Panc1 (cell line): ENCODE results near the gene MBOAT1. TPM values are rescaled to one million over a fixed set of nuclear protein-coding genes. Genes with fewer than 3 reads are reported as not detected.

Experiments used
- ATAC-seq: fragments of 200-7000 bp; cut with Tn5 transposase; 2 replicates; pipeline ENCODE4 v1.9.1; 2020; ENCODE audit warnings: mild to moderate bottlenecking, moderate library complexity
- Bru-seq: library from RNA; stranded (reverse); fragments of 400-500 nt; gene quantifications from one replicate; lab custom pipeline; 2021; lab: Mats Ljungman, UMichigan
- BruChase-seq, 2 experiments: library from RNA; stranded (reverse); fragments of 400-500 nt; gene quantifications; one replicate each; lab custom pipeline; 2021; lab: Mats Ljungman, UMichigan
- BruUV-seq: library from RNA; stranded (reverse); fragments of 400-500 nt; replicated peaks from 2 replicates; lab custom pipeline; 2021; lab: Mats Ljungman, UMichigan
- CTCF ChIA-PET: fragments of 300-600 bp; sonication (Branson Sonifier 250); formaldehyde crosslinking; loops from one replicate; lab custom pipeline; 2022; ENCODE audit warnings: antibody characterized with exemption; lab: Charles Lee
- POLR2A ChIA-PET: fragments of 300-600 bp; sonication (Branson Sonifier 250); formaldehyde crosslinking; loops from one replicate; lab custom pipeline; 2022; ENCODE audit warnings: antibody characterized with exemption; lab: Charles Lee
- DNase-seq: peaks from one replicate; pipeline ENCODE4 v3.0.0-alpha.2; 2010; ENCODE audit warnings: low read depth, low spot score
- H3K27ac ChIP-seq: 2 replicates; pipeline ENCODE4 v1.5.1; 2011; ENCODE audit warnings: mild to moderate bottlenecking, low read length, inconsistent platforms
- H3K27me3 ChIP-seq: fragments of 200-500 bp; sonication (Bioruptor generic); 2 replicates; pipeline ENCODE4 v1.6.0; 2014; ENCODE audit warnings: low read length, inconsistent platforms; ENCODE audit not compliant: control insufficient read depth, insufficient read depth
- H3K36me3 ChIP-seq: fragments of 200-500 bp; sonication (Bioruptor generic); 2 replicates; pipeline ENCODE4 v1.5.1; 2014; ENCODE audit warnings: inconsistent platforms, mild to moderate bottlenecking, low read length, moderate library complexity; ENCODE audit not compliant: control insufficient read depth, insufficient read depth
- H3K4me1 ChIP-seq: 2 replicates; pipeline ENCODE4 v1.5.1; 2011; ENCODE audit warnings: inconsistent platforms, mild to moderate bottlenecking, low read length, moderate library complexity; ENCODE audit not compliant: control insufficient read depth, insufficient read depth
- H3K4me3 ChIP-seq, 2 experiments: 2 replicates each; pipeline ENCODE4 v1.5.1; 2011 to 2012; ENCODE audit warnings: low read depth in 2 of 2, low read length in 2 of 2, mild to moderate bottlenecking in 2 of 2, inconsistent platforms in 1 of 2, moderate library complexity in 1 of 2
- H3K9me3 ChIP-seq: fragments of 200-500 bp; sonication (Bioruptor generic); 2 replicates; pipeline ENCODE4 v1.5.1; 2014; ENCODE audit warnings: low read depth, mild to moderate bottlenecking, inconsistent platforms, low read length, moderate library complexity; ENCODE audit not compliant: control insufficient read depth, insufficient read depth
- CTCF ChIP-seq: fragments of 450-650 bp; IDR thresholded peaks from 2 replicates; pipeline ENCODE4 v1.5.1; 2017; ENCODE audit warnings: mild to moderate bottlenecking
- POLR2AphosphoS5 ChIP-seq: IDR thresholded peaks from 2 replicates; pipeline ENCODE4 v1.6.1; 2012; ENCODE audit warnings: mild to moderate bottlenecking, low read depth, low read length, moderate library complexity
- REST ChIP-seq, 2 experiments: IDR thresholded peaks; 2 replicates each; pipeline ENCODE4 v1.6.1; 2011 to 2012; ENCODE audit warnings: low read depth in 2 of 2, control low read depth in 1 of 2, low read length in 1 of 2, mild to moderate bottlenecking in 1 of 2, moderate library complexity in 1 of 2; ENCODE audit not compliant: insufficient read depth in 1 of 2
- SIN3A ChIP-seq: IDR thresholded peaks from 2 replicates; pipeline ENCODE4 v1.6.1; 2012; ENCODE audit warnings: low read depth, mild to moderate bottlenecking, low read length, moderate library complexity, borderline replicate concordance; ENCODE audit not compliant: insufficient read depth
- TCF7L2 ChIP-seq: IDR thresholded peaks from 2 replicates; pipeline ENCODE4 v1.6.1; 2011; ENCODE audit warnings: mild to moderate bottlenecking, low read depth, low read length, inconsistent platforms
- in situ Hi-C: cut with HindIII; loops from 2 replicates; pipeline ENCODE4 v1.10.0; 2016; ENCODE audit warnings: low sequenced_read_pairs, low pct_unique_long_range_greater_than_20kb
- intact Hi-C: fragments of 100-400 bp; cut with micrococcal nuclease; formaldehyde crosslinking; loops from one replicate; pipeline ENCODE4 v1.10.0; 2022; ENCODE audit not compliant: unreplicated experiment
- long read RNA-seq: library from polyadenylated mRNA; unstranded; transcript quantifications from one replicate; pipeline ENCODE4 v2.0.0, GENCODE V29; 2021; ENCODE audit not compliant: unreplicated experiment
- polyA plus RNA-seq: library from polyadenylated mRNA; unstranded; fragments of >200 nt; gene quantifications from one replicate; pipeline ENCODE4 v1.2.1, GENCODE V29; 2012; ENCODE audit warnings: missing spikeins; ENCODE audit not compliant: insufficient read length
- total RNA-seq: library from RNA; stranded (reverse); gene quantifications from one replicate; pipeline ENCODE4 v1.2.1, GENCODE V29; 2021; ENCODE audit not compliant: unreplicated experiment

Gene MBOAT1
- 15.1 TPM for total RNA-seq
- polyA plus RNA-seq = 6.3 TPM
- Bru-seq, nascent RNA = percentile 65 among the genes with signal in this experiment
- percentile 52 among the genes with signal in this experiment for BruChase-seq, experiment 1, labeled RNA remaining after a 2-hour chase
- BruChase-seq, experiment 2, labeled RNA remaining after a 6-hour chase = percentile 57 among the genes with signal in this experiment
- long read RNA-seq, transcript MBOAT1-201 (13 exons, 1,794 nt) = major isoform, 21 of 27 reads
- long read RNA-seq, partial matches to known transcripts = 2 of 27 reads
- long read RNA-seq, other reads (novel, unspliced or antisense) = 4 of 27 reads

GRCh38 chr6:20212392-20213111, at the start of gene MBOAT1:
TSS of gene MBOAT1 (minus strand) at chr6:20212469. CDS start at chr6:20212234, 235 bp downstream.
- intact Hi-C loops = no loop called here
- no peak for DNase-seq
- peaks cover 42% of the 10 kb centered on the region for H3K4me1 ChIP-seq
- peak; percentile 99 for ATAC-seq
- BruUV-seq = no TSS peak
- H3K27ac ChIP-seq = peak within 1 kb of the TSS; percentile 93
- H3K36me3 ChIP-seq = no peaks in the 10 kb centered on the region; the same call in none of the 2 replicates
- peak within 1 kb of the TSS; percentile 78 to 85 for H3K4me3 ChIP-seq
- H3K9me3 ChIP-seq = no peaks in the 10 kb centered on the region
- in situ Hi-C loops = no loop called here
- CTCF ChIA-PET = interaction anchor here (0.6 kb wide), 1 partner anchor 30 kb away, joined by 3 read pairs; no protein-coding TSS in a partner anchor
- POLR2A ChIA-PET = interaction anchor here (0.6 to 1.7 kb wide), 2 partner anchors 24 to 59 kb away, joined by 3 to 8 read pairs; no protein-coding TSS in a partner anchor
- H3K27me3 ChIP-seq = no peaks in the 10 kb centered on the region
- no peak for TF ChIP-seq TCF7L2
- TF ChIP-seq CTCF = peak; percentile 32; the same call in 1 of the 2 replicates
- no peak for TF ChIP-seq SIN3A
- no peak for TF ChIP-seq REST (IDR thresholded peaks at IDR 0.05; ENCODE audit: insufficient read depth in 1 of 2, low read depth in 2 of 2, low read length in 1 of 2)
- TF ChIP-seq POLR2AphosphoS5 = peak; percentile 69

GRCh38 chr6:20261685-20262084, 49.4 kb upstream of the MBOAT1 start:
- ATAC-seq (no peak), DNase-seq (no peak)
- no peak for TF ChIP-seq CTCF
- TF ChIP-seq POLR2AphosphoS5 = no peak
- no peak for TF ChIP-seq SIN3A
- no peak for TF ChIP-seq TCF7L2
- no peak for TF ChIP-seq REST (IDR thresholded peaks at IDR 0.05; ENCODE audit: insufficient read depth in 1 of 2, low read depth in 2 of 2, low read length in 1 of 2)
- Histone ChIP-seq H3K27ac (no peak overlapping the region), H3K4me1 (no peaks in the 10 kb centered on the region), H3K36me3 (no peaks in the 10 kb centered on the region), H3K27me3 (no peaks in the 10 kb centered on the region; the same call in 1 of the 2 replicates), H3K9me3 (no peaks in the 10 kb centered on the region), H3K4me3 (no peak overlapping the region)
- BruUV-seq = no TSS peak
- intact Hi-C loops (no loop called here), in situ Hi-C loops (no loop called here)
- ChIA-PET POLR2A (no interaction called here), CTCF (no interaction called here)
